ENCODE data around the gene ELOVL5.
"Not testable (repeated sequence)": the region's sequence is repeated elsewhere in the genome, so short reads cannot be mapped to it uniquely, and the experiment has no call there.

The ELOVL5 gene

DNA sequence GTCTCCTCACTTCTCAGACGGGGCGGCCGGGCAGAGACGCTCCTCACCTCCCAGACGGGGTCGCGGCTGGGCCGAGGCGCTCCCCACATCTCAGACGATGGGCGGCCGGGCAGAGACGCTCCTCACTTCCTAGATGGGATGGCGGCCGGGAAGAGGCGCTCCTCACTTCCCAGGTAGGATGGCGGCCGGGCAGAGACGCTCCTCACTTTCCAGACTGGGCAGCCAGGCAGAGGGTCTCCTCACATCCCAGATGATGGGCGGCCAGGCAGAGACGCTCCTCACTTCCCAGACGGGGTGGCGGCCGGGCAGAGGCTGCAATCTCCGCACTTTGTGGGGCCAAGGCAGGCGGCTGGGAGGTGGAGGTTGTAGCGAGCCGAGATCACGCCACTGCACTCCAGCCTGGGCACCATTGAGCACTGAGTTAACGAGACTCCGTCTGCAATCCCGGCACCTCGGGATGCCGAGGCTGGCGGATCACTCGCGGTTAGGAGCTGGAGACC lies 43.2 kb downstream of the ELOVL5 start:
- DNase-seq (ENCODE audit: low read depth, low spot score): not testable (repeated sequence)

GRCh38 chr6:53304953-53305352 lies 43.8 kb downstream of the ELOVL5 start:
- not testable (repeated sequence) for DNase-seq (ENCODE audit: low read depth, low spot score)

DNA sequence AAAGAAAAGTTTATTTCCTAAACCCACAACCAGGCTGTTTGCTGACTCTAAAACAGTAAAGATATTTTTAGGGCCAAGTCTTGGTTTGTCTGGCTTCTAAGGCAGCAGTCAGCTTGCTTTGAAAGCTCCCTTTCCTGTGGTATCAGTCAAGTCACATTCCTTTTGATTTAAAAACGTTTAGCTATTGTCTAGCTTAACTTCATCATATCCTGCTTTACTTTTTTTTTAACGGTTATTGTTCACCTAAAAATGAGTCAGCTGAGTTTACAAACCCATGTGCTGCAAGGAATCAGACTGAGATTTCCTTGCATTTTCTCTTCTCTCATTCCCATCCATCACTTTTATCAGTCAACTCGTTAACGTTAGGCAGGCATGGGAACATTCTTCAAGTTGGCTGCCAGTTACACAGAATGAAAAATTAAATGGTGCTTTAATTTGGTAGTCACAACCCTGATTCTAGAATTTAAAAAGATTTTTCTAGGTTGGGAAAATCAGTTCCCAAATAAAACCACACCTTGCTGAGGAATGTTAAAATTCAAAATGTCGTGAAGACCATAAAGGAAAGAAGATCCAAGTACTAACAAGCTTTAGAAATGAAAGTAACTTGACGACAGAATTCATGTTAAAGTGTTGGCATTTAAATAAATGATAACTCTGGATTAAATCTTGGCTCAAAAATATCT lies 45.9 kb downstream of the ELOVL5 start:
- no peak for DNase-seq (ENCODE audit: low read depth, low spot score)

DNA sequence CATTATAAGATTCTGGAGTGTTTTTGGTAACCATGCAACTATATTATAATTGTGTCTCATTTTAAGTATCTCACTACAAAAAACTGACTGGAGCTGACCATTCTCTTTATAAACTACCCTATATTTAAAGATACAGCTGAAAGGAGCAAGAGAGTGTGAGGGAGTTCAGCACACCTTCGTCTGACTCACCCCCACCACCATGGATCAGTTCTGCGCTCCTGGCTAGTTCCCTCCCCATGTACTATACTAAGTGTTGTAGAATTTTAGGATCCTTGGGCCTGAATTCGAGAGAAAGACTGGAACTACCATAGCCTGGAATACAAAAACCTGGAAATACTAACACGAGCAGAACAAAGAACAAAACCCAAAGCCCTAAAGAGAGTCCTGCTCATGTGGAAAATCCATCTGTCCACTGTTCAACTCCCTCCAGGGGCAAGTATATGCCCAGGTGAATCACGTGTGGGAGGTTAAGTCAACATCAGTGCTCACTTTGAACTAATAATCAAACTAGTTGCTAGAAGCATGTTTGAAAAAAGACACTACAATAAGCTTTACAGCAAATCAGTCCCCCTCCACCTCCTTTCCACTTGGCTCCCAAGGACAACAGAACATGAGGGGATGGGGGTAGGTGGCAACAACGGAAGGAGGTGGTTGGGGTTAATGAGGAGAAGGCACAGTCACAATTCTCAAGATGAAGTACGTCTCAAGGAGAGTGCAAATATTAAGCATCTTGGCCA lies 46.8 kb downstream of the ELOVL5 start:
- DNase-seq (ENCODE audit: low read depth, low spot score): no peak

- no peak for DNase-seq (ENCODE audit: low read depth, low spot score)
Measured at GRCh38 chr6:53300656-53301551, 47.8 kb downstream of the ELOVL5 start.

DNA sequence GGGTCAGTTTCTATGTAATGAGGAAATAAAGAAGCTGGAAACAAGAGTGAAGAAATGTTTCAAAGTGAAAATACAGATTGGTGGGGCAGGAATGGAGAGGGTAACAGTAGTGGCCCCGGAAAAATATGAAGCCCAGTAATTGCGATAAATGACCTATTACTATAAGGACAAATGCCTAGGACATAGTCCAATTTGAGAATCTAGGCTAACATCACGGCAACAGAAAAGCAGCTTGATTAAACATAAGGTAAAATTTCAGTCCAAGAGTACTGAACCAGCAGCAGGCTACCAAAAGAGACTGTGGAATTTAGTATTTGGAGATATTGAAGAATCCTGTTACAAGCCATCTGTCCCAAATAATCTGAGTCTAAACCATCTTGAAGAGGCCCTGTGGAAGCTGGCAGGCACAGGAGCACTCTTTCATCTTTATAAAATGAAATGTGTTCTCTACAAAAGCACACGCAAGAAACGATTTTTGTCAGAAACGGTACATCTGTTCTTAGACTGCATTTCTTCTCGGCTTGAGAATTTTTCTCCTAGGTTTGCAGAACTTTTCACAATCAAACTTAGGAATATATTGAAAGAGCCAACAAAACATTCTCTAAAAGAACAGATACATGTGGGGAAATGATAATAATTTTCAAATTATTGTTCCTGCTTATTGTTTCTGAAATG lies 49.3 kb downstream of the ELOVL5 start:
- DNase-seq (ENCODE audit: low read depth, low spot score): no peak

DNA sequence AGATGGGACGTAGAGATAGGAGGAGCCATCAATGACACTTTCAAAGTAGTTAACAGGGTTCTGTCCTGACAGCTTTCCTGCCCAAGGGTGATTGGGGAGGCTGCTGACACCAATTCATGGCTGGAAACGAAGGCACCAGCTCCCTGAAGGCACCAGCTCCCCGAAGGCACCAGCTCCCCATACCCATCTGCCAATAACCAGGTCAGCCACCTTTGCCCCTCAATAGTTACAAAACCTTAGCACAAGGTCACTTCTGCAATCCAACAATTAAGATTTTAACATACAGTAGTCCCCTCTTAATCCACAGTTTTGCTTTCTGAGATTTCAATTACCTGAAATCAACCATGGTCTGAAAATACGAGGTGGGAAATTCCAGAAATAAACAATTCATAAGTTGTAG lies 51.7 kb downstream of the ELOVL5 start:
- DNase-seq (ENCODE audit: low read depth, low spot score): no peak

- DNase-seq (ENCODE audit: low read depth, low spot score): no peak
Measured at GRCh38 chr6:53295176-53295575, 53.6 kb downstream of the ELOVL5 start.

DNA sequence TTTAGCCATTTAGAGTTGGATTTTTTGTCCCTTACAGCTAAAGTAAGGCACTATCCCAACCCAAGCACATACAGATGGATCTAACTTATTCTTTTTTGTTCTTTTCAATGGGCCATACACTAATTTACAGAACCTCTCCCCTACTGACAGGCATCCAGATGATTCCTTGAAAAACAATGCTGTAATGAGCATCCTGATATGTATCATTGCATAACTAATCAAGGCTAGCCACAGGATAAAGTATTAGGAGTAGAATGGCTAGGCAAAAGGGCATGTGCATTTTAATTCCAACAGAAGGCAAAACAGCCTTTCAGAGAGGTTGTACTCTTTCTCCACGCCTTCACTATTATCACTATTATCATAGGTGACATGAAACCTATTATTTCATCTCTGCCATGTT lies 54.1 kb downstream of the ELOVL5 start:
- no peak for DNase-seq (ENCODE audit: low read depth, low spot score)

GRCh38 chr6:53294095-53294494 lies 54.7 kb downstream of the ELOVL5 start:
- no peak for DNase-seq (ENCODE audit: low read depth, low spot score)

DNA sequence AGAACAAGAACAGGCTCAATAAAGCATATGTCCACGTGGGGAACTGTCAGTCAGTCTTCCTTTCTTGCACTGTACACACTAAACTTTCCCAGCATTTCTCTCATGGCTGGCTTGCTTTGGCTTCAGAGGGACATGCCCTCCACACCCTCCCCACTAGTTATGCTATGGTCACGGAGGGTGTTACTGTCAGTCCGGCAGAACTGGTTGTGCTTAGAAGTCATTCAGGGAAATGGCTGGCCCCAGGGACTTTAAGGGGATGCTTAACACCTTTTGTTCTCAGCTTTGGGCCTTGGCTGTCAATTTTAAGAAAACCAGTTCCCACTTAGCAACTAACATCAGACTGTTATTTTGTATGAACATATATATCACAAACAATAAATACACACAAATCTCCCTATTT lies 55.1 kb downstream of the ELOVL5 start:
- no peak for DNase-seq (ENCODE audit: low read depth, low spot score)

DNA sequence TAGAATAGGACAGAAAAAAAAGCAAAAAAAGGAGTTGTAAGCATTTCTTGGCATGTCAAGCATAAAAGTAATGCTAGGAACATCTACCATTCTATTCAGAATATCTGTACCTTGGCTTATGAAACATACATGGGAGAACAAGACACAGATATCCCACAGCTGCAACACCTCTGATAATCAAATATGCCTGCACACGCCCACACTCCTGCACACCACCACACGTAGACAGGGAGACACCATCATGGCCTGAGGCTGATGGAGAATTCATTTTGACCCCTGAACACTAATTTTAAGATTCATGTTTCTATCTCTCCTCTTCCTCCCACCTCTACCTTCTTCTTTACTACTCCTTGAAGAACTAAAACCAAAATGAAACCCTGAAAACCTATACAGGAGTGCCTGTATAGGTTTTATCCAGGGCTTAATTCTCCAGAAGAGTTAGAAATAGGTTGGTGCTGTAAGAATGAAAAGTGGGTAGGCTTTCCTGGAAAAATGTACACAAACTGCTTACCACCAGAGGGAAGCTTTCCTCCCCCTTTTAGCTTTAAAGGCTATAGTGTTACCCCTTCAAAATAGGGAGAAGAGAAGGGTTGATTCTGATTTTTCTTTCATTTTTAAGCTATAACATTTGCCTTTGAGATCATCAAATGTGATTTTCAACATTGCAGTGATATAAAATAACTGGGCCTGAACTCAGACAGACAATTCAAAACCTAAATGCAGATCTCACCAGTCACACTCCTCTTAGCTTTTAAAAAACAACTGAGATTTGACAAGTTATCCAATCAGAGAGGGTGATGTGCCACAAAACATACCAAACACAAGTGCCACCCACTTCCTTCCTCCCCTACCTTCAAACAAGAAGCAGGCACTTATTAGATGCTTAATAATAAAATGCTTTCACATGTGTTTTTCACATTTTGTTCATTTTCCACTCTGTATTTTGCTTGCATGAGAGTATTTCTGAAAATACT lies 57.9 kb downstream of the ELOVL5 start:
- no peak for DNase-seq (ENCODE audit: low read depth, low spot score)

GRCh38 chr6:53287336-53288225 lies 61.2 kb downstream of the ELOVL5 start:
- DNase-seq (ENCODE audit: low read depth, low spot score): peak; percentile 33

DNA sequence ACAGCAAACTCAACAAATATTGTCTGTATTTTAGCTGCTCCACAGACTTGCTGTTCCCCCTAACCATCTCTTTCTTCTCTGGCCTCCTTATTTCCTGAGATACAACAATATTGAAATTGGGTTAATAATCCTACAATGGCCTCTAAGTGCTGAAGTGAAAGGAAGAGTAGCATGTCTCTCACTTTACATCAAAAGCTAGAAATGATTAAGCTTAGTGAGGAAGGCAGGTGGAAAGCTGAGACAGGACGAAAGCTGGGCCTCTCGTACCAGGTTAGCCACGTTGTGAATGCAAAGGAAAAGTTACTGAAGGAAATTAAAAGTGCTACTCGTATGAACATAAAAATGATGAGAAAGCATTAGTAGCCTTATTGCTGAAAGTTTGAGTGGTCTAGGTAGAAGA lies 63.8 kb downstream of the ELOVL5 start:
- DNase-seq (ENCODE audit: low read depth, low spot score): no peak

- DNase-seq (ENCODE audit: low read depth, low spot score): peak; percentile 36
Measured at GRCh38 chr6:53282741-53283140, 66.0 kb downstream of the ELOVL5 start.

DNA sequence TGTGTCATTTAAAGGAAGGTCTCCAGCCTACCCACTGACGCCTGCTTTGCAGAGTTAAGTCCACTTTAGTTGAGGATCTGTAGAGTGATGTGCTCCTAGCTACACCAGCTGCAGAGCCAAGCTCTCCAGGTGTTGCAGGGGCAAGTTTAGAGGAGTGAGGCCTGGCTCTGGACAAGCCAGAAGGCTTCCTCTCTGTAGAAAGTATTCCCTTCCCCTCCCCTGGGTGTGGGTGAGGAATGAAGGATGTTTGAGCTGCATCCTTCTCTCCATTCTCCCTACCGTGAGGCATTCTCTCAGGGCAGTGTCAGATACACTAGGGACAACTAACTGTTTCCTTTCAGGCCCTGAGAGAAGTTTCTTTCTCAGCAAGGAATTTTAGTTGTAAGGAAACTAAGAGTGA lies 66.5 kb downstream of the ELOVL5 start:
- no peak for DNase-seq (ENCODE audit: low read depth, low spot score)

DNA sequence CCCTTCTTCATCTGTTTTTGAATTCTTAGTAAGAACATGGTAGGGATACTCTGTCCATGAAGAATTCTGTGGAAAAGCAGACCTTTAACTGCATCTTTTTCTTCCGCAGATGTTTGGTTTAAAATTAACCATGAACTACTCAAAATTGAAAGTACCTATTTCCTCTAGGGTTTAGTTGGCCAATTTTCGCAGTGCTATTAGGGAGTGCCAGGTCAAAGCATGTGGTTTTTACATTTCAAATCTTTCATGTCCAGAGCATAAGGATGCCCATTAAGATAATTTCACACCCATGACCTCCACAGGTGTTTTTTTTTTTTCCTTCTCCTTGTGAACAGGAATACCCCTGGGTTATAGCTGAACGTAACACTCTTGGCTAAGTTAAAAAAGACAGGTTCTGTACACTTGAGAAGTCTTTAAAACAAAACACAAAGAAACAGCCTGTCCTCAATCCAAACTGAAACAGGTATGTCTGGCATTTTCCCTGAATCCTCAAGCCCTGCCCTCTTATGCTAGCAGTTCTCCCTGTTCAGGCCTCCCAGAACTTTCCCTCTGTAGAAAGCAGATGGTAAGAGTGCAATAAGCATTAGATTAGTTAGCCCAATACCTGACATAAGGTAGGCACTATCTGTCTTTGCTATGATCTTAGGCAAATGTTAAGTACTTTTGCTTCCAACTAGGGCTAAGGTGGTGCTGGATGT lies 67.1 kb downstream of the ELOVL5 start:
- no peak for DNase-seq (ENCODE audit: low read depth, low spot score)

DNA sequence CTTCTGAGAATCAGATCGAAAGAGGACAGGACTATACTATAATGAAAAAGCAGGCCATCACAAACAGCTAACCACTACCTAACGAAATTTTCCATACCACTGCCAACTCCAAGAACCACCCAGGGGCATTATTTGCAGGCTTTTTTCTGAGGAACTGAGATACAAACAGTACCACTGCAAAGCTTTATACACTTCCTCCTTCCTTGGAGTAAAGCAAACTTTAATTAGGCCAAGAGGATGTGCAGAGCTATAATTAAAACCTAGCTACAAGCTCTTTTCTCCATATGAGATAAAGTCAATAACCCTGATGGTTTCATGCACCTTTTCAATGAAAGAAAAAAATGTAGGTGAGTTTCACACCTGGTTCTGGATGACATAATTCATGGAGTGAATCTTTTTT lies 68.5 kb downstream of the ELOVL5 start:
- no peak for DNase-seq (ENCODE audit: low read depth, low spot score)

- no peak for DNase-seq (ENCODE audit: low read depth, low spot score)
Measured at GRCh38 chr6:53279293-53279692, 69.5 kb downstream of the ELOVL5 start.
